Fibroblast of the aortic adventitia (primary cell): ENCODE data around the gene HEATR5A. TPM values are rescaled to one million over a fixed set of nuclear protein-coding genes. Genes with fewer than 3 reads are reported as not detected.
"Not testable (repeated sequence)": the region's sequence is repeated elsewhere in the genome, so short reads cannot be mapped to it uniquely, and the experiment has no call there.

Experiments used
- DNase-seq: peaks from one replicate; pipeline ENCODE4 v3.0.0-alpha.2; 2010; ENCODE audit warnings: low read depth
- H3K4me3 ChIP-seq: 2 replicates; pipeline ENCODE4 v1.5.1; 2011; ENCODE audit warnings: low read depth, mild to moderate bottlenecking, control low read depth, low read length, moderate library complexity
- CTCF ChIP-seq: IDR thresholded peaks from 2 replicates; pipeline ENCODE4 v1.5.1; 2011; ENCODE audit warnings: mild to moderate bottlenecking, low read length, control low read depth, inconsistent platforms; ENCODE audit not compliant: insufficient read depth
- total RNA-seq: library from RNA; depleted of rRNA; stranded (reverse); fragments of >200 nt; gene quantifications from 2 replicates; pipeline ENCODE4 v1.2.3, GENCODE V29; 2012; ENCODE audit warnings: low replicate concordance

Gene HEATR5A
- total RNA-seq, 1 donor: 52.4 TPM

GRCh38 chr14:31377433-31377832, 42.9 kb downstream of the HEATR5A start:
- TF ChIP-seq CTCF: no peak
- no peak overlapping the region for H3K4me3 ChIP-seq
- DNase-seq: no peak

DNA sequence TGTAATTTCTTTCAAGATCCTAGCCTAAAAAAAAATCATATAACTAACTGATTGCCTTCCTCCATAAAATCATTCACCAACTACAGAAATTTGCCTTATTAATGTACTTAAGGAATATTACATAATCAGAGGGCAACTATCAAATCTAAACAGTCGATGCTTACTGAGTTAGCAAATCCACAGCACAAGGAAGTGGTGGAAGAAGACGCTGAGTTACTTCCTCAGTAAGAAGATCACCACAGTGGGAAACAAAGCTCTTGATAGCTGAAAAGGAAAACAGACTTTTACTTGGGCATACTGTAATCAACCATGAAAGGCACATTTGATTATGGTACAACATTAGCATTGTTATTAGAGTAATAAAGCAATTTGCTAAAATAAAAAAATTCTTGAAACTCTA, 48.7 kb downstream of the HEATR5A start:
- DNase-seq: no peak
- TF ChIP-seq CTCF: no peak
- H3K4me3 ChIP-seq: no peak overlapping the region

GRCh38 chr14:31363331-31364073, 56.8 kb downstream of the HEATR5A start:
- no peak overlapping the region for H3K4me3 ChIP-seq
- no peak for DNase-seq
- no peak for TF ChIP-seq CTCF

DNA sequence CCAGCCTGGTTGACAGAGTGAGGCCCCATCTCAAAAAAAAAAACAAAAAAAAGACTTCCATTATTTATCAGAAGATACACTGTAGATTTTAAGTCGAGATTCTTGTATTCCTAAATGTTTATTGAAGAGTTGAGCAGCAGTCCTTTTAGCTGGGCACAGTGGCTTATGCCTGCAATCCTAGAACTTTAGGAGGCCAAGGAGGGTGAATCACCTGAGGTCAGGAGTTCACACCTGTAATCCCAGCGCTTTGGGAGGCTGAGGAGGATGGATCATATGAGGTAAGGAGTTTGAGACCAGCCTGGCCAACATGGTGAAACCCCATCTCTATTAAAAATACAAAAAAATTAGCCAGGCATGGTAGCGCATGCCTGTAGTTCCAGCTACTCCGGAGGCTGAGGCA, 57.6 kb downstream of the HEATR5A start:
- DNase-seq: no peak
- H3K4me3 ChIP-seq: no peak overlapping the region
- TF ChIP-seq CTCF: no peak

- not testable (repeated sequence) for DNase-seq, H3K4me3 ChIP-seq
Observed at GRCh38 chr14:31361761-31362160, 58.6 kb downstream of the HEATR5A start.

DNA sequence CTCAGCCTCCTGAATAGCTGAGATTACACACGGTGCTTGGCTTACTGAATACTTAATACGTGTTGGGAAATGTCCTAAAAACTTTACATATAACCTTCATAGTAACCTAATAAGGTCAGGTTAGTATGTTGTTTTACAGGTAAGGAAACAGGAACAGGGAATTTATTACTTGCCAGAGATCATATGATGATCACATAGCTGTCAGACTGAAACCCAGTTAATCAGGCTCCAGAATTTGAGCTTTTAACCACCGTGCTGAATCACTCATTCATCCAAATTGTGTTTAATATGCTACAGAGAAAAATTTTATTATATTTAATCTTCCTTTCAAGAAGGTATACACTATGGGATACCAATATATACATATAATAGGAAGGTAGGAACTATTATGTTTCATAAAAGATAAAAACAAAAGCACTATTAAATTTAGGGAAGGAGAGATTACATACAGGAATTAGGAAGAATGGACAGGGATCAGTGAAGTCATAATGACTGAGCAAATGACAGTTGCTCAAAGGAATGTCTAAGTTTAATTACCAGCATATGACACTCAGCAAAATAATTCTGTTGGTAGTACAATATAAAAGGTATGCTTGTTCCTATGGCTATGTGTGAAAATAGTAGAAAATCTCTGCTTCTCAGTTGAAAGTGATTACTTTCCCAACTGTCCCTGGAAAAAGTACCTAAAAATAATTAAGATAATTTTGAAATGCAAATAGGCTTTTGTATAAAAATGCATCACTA, 59.3 kb downstream of the HEATR5A start:
- no peak for TF ChIP-seq CTCF
- DNase-seq: peak; percentile 7
- no peak overlapping the region for H3K4me3 ChIP-seq

- DNase-seq: no peak
- no peak overlapping the region for H3K4me3 ChIP-seq
Observed at GRCh38 chr14:31357279-31357678, 63.1 kb downstream of the HEATR5A start.

More at GRCh38 chr14:31357279-31357678, 63.1 kb downstream of the HEATR5A start:
- no peak for TF ChIP-seq CTCF
